ENCODE data around the gene NMT1.

Gene NMT1

GRCh38 chr17:45104497-45104896 is 43.4 kb downstream of the NMT1 start:
- Histone ChIP-seq H3K27ac (ENCODE audit: extremely low read depth, low read depth, low read length) (no peak overlapping the region), H3K9me3 (ENCODE audit: control insufficient read depth, insufficient read depth, low read depth, low read length) (no peaks in the 10 kb centered on the region), H3K4me3 (ENCODE audit: low read depth, low read length) (no peak overlapping the region), H3K4me1 (ENCODE audit: control insufficient read depth, insufficient read depth, low read length) (no peaks in the 10 kb centered on the region), H3K36me3 (ENCODE audit: control insufficient read depth in 2 of 2, insufficient read depth in 1 of 2, low read length in 2 of 2) (peaks cover 43 to 91% of the 10 kb centered on the region in 2 experiments)
- TF ChIP-seq RBAK (tag by site-specific recombination; IDR thresholded peaks at IDR 0.05) (no peak), PBX3 (CRISPR knock-in tag; IDR thresholded peaks at IDR 0.05) (no peak), ZNF777 (tag by site-specific recombination; IDR thresholded peaks at IDR 0.05; ENCODE audit: borderline replicate concordance) (no peak), ZBTB17 (tag by site-specific recombination; IDR thresholded peaks at IDR 0.05) (no peak), ZNF629 (tag by site-specific recombination; IDR thresholded peaks at IDR 0.05) (no peak), ZNF600 (tag by site-specific recombination; IDR thresholded peaks at IDR 0.05) (no peak), GFI1B (tag by site-specific recombination; IDR thresholded peaks at IDR 0.05) (no peak), ZSCAN18 (tag by site-specific recombination; IDR thresholded peaks at IDR 0.05) (no peak), ZNF18 (tag by site-specific recombination; IDR thresholded peaks at IDR 0.05) (no peak), ZSCAN5A (tag by site-specific recombination; IDR thresholded peaks at IDR 0.05) (no peak), ZNF184 (tag by site-specific recombination; IDR thresholded peaks at IDR 0.05) (no peak), ZXDB (tag by site-specific recombination; IDR thresholded peaks at IDR 0.05) (no peak)
- ChIA-PET CTCF (no interaction called here), POLR2A (no interaction called here)

- H3K4me1 ChIP-seq (ENCODE audit: control insufficient read depth, insufficient read depth, low read length) = no peaks in the 10 kb centered on the region
- POLR2A ChIA-PET = no interaction called here
- no peak overlapping the region for H3K4me3 ChIP-seq (ENCODE audit: low read depth, low read length)
- peaks cover 39 to 86% of the 10 kb centered on the region in 2 experiments for H3K36me3 ChIP-seq (ENCODE audit: control insufficient read depth in 2 of 2, insufficient read depth in 1 of 2, low read length in 2 of 2)
- CTCF ChIA-PET = interaction anchor here (0.6 to 3.3 kb wide), 4 partner anchors 9 to 93 kb away, joined by 3 to 10 read pairs (median 4); no protein-coding TSS in a partner anchor
- H3K9me3 ChIP-seq (ENCODE audit: control insufficient read depth, insufficient read depth, low read depth, low read length) = no peaks in the 10 kb centered on the region
- TF ChIP-seq KLF10 (tag by site-specific recombination; IDR thresholded peaks at IDR 0.05) (no peak), CTCF (tag by site-specific recombination; IDR thresholded peaks at IDR 0.05) (peak; percentile 33; the same call in 1 of the 2 replicates)
- no peak overlapping the region for H3K27ac ChIP-seq (ENCODE audit: extremely low read depth, low read depth, low read length)
These were observed 43.9 kb downstream of the NMT1 start for GRCh38 chr17:45104907-45105624.

Measured in HEK293 (cell line).